Activated T-cell treated with anti-CD3 and anti-CD28 coated beads, Interleukin-2, amount 50 U/mL, for 4 hours (primary cell): ENCODE data around the gene CD58. TPM values are rescaled to one million over a fixed set of nuclear protein-coding genes. Genes with fewer than 3 reads are reported as not detected.

Source experiments
- ATAC-seq, 2 donors: fragments of 200-7000 bp; cut with Tn5 transposase; one replicate each; pipeline ENCODE4 v1.10.0; 2021
- DNase-seq: peaks from one replicate; pipeline ENCODE4 v3.0.0-alpha.2; 2020
- H3K27me3 Mint-ChIP-seq: one replicate; pipeline ENCODE4 v1.8.0; 2021; ENCODE audit warnings: low read depth, mixed read lengths
- H3K36me3 Mint-ChIP-seq: one replicate; pipeline ENCODE4 v1.8.0; 2022; ENCODE audit warnings: mixed read lengths; ENCODE audit not compliant: insufficient read depth
- H3K4me1 Mint-ChIP-seq: one replicate; pipeline ENCODE4 v1.8.0; 2021; ENCODE audit warnings: low read depth, mixed read lengths
- H3K4me3 Mint-ChIP-seq: one replicate; pipeline ENCODE4 v1.8.0; 2021; ENCODE audit warnings: mild to moderate bottlenecking, moderate library complexity, mixed read lengths
- H3K9me3 Mint-ChIP-seq: one replicate; pipeline ENCODE4 v1.8.0; 2021; ENCODE audit warnings: mixed read lengths
- total RNA-seq, 3 donors: library from RNA; stranded (reverse); gene quantifications; one replicate each; pipeline ENCODE4 v1.2.1, GENCODE V29; 2021

The CD58 gene
- total RNA-seq, 3 donors from 2014 or later, result 8.6 to 15.0 (median 9.4) TPM

DNA sequence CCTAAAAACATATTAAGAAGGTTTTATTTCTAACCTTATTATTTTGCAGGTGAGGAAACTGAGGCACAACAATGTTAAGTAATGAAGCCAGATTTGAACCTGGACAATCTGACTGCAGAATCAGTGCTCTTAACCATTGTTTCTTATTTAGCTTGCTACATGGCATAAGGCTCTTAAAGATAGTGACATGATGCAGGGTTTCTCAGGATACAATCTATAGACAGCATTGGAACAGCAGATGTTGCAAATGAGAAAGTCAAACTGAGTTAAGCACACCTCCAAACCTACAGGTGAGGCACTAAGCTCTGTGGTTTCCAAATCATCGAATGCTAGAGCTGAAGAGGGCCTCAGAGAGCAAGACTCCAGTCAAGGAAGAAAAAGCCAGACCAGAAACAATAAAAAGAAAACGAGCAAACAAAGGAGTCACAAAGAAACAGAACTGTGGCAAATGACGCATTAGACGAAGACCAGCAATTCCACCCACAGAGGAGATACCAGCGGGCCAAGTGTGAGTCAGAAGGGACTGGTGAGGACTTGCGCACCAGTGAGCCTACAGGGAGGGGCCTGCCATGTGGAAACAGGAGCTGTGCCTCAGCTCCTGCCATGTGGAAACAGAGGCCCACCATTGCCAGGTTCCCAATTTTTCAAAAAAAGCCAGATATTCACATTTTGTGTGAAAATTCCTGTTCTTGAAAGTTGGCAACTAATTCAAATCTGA, 14.4 kb downstream of the CD58 start:
- Mint-ChIP-seq H3K4me3 (no peak overlapping the region), H3K27me3 (no peaks in the 10 kb centered on the region), H3K9me3 (no peaks in the 10 kb centered on the region), H3K4me1 (peaks cover 80% of the 10 kb centered on the region), H3K36me3 (peaks cover 8% of the 10 kb centered on the region)
- DNase-seq (peak; percentile 64), ATAC-seq (peak; percentile 92 to 94)

DNA sequence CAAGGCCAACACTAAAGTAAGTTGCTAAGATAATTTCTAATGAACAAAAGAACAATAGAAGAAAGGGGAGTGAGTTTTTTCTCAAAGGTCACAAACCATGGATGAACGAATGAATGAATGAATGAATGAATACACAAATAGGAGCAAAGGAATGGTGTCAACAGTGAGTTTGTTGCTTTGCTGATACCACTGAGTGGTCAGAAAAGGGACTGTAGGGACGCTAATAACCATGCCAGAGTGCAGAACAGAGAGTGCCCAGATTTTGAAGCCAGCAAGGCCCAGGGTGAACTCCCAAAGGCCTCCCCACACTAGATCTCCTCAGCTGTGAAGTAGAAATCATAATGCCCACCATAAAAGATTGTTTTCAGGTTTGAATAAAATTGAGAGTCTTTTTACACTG, 15.9 kb downstream of the CD58 start:
- DNase-seq, result no peak
- H3K4me1 Mint-ChIP-seq, result peaks cover 81% of the 10 kb centered on the region
- ATAC-seq, result no peak
- peaks cover 14% of the 10 kb centered on the region for H3K36me3 Mint-ChIP-seq
- no peak overlapping the region for H3K4me3 Mint-ChIP-seq
- H3K27me3 Mint-ChIP-seq, result no peaks in the 10 kb centered on the region
- H3K9me3 Mint-ChIP-seq, result no peaks in the 10 kb centered on the region

DNA sequence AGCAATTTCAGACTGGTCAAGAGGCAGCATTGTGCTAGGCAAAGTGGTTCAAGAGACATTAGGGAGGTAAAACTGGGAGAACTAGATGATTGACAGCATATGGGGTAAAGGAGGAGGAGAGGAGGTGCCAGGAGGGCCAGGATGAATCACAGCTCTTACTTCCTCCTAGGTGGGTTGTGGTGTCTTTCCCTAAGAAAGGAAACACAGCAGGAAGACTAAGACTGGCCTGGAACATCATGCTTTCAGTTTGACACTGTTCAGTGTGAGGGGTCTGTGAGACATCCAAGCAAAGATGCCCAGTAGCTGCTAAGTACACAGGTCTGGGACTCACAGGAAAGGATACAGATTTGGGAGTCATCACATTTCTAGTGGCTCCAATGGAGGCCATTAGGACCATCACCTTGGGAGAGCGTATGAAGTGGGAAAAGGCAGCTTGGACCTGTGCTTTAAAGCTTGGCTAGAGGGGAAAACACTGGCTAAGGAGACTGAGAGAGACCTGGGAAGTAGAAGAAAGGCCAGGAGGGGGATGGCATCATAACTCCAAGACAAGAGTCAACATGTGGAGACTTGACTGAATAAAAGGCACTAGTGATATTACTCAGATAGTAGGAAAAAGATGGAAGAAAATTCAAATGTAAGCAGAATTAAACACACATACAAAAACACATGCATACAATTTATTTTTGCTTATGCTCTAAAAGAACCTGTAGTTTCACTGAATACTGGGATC, 17.3 kb downstream of the CD58 start:
- Mint-ChIP-seq H3K9me3 (no peaks in the 10 kb centered on the region), H3K4me3 (no peak overlapping the region), H3K27me3 (no peaks in the 10 kb centered on the region), H3K36me3 (peaks cover 17% of the 10 kb centered on the region), H3K4me1 (peaks cover 77% of the 10 kb centered on the region)
- ATAC-seq, result no peak
- no peak for DNase-seq

DNA sequence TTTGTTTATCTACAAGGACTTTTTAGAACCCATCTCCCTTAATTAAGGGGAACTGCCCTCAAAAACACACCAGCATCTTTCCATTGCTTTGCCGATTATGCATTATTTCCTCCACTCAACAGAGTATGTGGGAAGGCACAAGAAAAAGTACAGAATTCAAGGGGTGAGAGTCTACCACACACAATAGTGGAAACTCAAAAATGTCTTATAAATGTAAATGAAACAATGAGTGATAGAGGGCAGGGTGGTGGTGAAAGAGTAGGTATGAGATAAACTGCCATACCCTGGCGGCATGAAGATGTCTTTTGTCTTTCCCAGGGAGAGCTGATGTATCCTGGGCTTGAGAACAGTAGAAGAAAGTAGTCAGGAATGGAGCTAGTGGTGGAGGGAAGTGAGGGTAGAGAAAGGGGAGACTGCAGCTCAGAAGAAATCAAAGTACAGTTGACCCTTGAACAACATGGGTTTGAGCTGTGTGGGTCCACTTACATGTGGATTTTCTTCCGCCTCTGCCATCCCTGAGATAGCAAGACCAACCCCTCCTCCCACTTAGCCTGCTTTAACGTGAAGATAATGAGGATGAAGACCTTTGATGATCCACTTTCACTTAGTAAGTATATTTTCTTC, 24.4 kb downstream of the CD58 start:
- DNase-seq (no peak), ATAC-seq (peak; percentile 30 to 55)
- H3K9me3 Mint-ChIP-seq, result no peaks in the 10 kb centered on the region
- no peaks in the 10 kb centered on the region for H3K27me3 Mint-ChIP-seq
- peak overlapping the region; percentile 77 for H3K4me3 Mint-ChIP-seq
- H3K4me1 Mint-ChIP-seq, result peaks cover 69% of the 10 kb centered on the region
- peaks cover 42% of the 10 kb centered on the region for H3K36me3 Mint-ChIP-seq

DNA sequence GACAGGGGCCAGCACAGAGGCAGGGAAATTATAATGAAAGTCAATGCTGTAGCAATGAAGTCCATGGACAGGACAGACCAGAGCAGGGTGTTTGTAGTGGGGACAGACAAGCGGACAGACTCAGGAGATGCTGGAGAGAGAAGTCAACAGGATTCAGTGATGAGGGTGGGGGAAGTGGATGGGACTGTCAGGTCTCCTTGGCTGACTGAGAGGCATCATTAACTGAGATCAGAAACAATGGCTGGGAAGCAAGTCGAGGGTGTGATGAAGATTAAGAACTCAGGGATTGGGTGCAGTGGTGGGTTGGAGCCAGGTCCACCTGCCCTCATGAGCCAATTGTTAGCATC, 25.5 kb downstream of the CD58 start:
- DNase-seq, result no peak
- no peak for ATAC-seq
- Mint-ChIP-seq H3K4me1 (peaks cover 64% of the 10 kb centered on the region), H3K9me3 (no peaks in the 10 kb centered on the region), H3K36me3 (peaks cover 42% of the 10 kb centered on the region), H3K27me3 (no peaks in the 10 kb centered on the region), H3K4me3 (peak overlapping the region; percentile 71)

DNA sequence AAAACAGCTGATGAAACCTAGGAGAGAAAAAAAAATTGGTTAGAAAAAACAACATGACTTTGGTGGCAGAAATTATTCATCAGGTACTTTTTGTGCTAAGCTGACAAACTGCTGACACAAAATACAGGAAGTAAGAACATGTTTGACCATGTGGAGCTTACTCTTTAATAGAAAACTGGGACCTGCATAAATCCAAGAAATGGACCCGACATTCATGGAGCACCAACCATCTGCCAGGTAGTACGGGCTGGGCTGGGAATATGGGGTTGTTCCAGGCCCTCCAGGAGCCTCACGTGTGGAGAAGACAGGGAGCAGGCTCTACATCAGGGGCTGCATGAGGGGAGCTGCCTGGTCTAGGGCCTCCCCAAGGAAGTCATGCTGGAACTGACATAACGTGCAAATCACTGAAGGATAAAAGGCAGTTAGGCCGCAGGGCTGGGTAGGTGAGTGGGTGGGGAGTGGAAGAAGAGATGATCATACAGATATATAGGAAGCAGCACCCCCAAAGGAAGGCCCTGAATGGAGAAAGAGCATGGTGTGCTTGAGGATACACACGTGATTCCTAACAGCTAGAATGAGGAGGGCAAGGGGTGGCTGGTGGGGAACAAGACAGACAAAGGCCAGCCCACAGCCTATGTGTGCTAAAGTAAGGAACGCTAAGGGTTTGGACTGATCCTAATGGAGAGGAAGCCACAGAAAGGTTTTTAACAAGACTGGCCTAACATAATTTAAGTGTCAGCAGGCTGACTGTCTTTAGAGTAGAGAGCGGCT, 26.1 kb downstream of the CD58 start:
- Mint-ChIP-seq H3K4me1 (peaks cover 67% of the 10 kb centered on the region), H3K27me3 (no peaks in the 10 kb centered on the region), H3K4me3 (peak overlapping the region; percentile 71), H3K36me3 (peaks cover 42% of the 10 kb centered on the region), H3K9me3 (no peaks in the 10 kb centered on the region)
- DNase-seq (no peak), ATAC-seq (peak; percentile 42 to 54)

DNA sequence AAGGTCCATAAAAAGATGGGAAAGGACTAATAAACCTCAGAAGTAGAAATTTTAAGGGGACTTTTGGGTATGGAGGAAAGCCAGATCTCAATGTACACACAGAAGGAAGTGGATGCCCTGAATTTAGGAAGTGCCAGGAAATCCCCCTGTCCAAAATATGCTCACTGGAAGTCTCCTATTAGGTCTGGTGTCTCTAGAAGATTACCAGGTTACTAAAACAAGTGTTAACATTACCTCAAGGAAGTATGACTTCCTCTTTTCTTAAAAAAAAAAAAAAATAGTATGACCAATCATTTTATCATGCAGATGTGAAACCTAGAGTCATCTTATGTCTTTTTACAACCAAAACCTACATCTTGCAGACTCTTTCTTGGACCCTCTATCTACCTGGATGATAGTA, 30.7 kb downstream of the CD58 start:
- DNase-seq (no peak), ATAC-seq (peak in 1 of 2 donors; percentile 18)
- Mint-ChIP-seq H3K9me3 (no peaks in the 10 kb centered on the region), H3K27me3 (no peaks in the 10 kb centered on the region), H3K4me3 (no peak overlapping the region), H3K36me3 (peaks cover 32% of the 10 kb centered on the region), H3K4me1 (peaks cover 64% of the 10 kb centered on the region)

DNA sequence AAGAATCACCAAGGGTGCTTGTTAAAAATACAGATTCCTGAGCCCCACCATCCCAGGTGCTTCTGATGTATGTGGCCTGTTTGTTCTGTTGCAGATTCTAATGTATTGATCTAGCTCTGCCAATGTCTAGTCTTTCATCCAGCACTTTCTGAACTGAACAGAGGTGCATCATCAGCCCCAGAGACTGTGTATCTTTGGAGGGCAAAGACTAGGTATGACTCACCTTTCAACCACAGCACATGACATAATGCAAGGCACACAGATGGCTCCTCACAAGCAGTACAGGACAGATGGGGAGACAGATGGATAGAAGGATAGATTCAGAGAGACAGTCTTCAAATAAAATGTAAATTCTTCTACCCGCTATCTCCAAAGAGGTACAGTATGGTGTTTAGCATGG, 32.3 kb downstream of the CD58 start:
- H3K4me1 Mint-ChIP-seq, result peaks cover 52% of the 10 kb centered on the region
- DNase-seq, result peak; percentile 25
- peaks cover 39% of the 10 kb centered on the region for H3K36me3 Mint-ChIP-seq
- no peaks in the 10 kb centered on the region for H3K9me3 Mint-ChIP-seq
- H3K27me3 Mint-ChIP-seq, result no peaks in the 10 kb centered on the region
- ATAC-seq, result peak; percentile 98 to 99
- H3K4me3 Mint-ChIP-seq, result no peak overlapping the region

DNA sequence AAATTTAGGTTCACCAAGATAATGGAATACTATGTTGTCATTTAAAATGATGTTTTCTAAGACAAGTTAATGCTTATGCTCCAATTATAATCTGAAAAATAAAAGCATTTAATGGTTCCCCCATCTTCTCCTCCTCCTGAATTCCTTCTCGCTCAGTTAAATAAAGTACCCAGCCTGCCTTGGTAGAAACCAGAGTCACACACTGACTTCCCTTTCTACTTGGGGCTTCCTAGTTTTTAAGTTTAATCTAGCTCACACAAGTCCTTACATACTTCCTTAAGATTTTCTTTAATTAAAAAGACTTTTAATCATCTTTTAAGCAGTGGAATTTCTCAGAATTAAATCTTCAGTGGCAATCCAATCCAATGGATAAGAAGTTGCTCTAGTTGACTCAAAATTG, 32.9 kb downstream of the CD58 start:
- Mint-ChIP-seq H3K9me3 (no peaks in the 10 kb centered on the region), H3K36me3 (peaks cover 39% of the 10 kb centered on the region), H3K27me3 (no peaks in the 10 kb centered on the region), H3K4me1 (peaks cover 51% of the 10 kb centered on the region), H3K4me3 (no peak overlapping the region)
- DNase-seq (no peak), ATAC-seq (no peak)

DNA sequence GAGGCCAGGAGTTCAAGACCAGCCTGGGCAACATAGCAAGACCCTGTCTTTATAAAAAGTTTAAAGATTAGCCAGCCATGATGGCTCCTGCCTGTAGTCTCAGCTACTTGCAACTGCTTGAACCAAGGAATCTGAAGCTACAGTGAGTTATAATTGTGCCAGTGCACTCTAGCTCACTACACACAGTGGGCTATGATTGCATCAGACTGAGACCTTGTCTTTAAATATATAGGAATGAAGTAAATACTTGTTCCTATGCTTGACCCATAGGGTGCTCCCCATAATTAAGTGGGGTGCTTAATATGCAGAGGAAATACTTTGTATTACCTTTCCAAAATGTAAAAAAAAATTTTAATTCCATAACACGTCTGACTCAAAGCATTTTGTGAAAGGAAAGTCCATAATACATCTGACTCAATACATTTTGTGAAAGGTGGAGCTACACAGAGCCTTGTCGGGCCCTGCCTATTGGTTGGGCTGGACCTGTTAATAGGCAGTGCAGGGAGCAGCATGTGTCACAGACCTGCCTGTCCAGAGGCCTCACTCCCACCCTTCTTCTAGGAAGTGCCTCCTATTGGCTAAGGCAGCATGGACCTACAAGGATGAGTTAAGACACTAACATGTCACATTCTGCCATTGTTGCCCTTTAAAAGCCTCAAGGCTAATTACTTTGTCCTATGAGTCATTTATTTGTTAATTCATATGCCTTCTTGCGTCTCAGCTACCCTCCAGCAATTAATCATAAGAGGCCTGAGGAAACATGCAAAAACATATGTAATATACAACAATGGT, 33.6 kb downstream of the CD58 start:
- H3K36me3 Mint-ChIP-seq, result peaks cover 33% of the 10 kb centered on the region
- DNase-seq (no peak), ATAC-seq (no peak)
- H3K9me3 Mint-ChIP-seq, result no peaks in the 10 kb centered on the region
- peaks cover 48% of the 10 kb centered on the region for H3K4me1 Mint-ChIP-seq
- no peak overlapping the region for H3K4me3 Mint-ChIP-seq
- H3K27me3 Mint-ChIP-seq, result no peaks in the 10 kb centered on the region

DNA sequence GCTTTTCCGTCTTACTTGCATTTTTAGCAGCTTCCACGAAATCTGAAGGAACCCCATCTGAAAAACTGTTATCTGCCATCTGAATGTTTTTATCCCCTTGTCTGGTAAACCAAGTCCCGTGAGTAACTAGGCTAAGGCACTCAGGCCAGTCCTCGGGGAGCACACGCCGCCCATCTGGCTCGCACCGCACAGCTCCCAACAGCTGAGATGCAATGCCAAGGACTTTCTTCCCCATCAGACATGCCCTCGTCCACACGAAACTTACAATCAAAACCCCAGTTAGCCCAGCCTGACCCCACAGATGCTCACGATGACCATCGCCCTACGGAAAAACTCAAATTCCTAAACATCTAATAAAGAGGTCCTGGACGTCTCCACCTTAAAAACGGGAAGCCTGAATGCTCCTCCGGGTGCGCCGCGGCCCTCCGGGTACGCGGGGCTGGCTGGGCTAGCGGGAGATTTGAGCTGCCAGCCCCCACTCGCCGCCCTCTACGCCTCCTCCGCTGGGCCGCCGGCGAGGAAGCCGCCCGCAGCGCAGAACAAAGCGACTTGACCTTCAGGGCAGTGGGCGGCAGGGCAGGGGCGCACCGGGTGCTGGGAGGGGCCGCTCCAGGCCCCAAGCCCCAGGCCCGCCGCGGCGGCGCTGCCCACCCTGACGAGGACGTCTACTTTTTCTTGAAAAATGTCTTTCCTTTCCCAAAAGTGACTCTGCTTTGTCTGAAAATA, 36.6 kb downstream of the CD58 start:
- Mint-ChIP-seq H3K36me3 (peaks cover 28% of the 10 kb centered on the region), H3K9me3 (no peaks in the 10 kb centered on the region), H3K4me1 (peaks cover 27% of the 10 kb centered on the region), H3K27me3 (no peaks in the 10 kb centered on the region), H3K4me3 (no peak overlapping the region)
- DNase-seq (no peak), ATAC-seq (no peak)

DNA sequence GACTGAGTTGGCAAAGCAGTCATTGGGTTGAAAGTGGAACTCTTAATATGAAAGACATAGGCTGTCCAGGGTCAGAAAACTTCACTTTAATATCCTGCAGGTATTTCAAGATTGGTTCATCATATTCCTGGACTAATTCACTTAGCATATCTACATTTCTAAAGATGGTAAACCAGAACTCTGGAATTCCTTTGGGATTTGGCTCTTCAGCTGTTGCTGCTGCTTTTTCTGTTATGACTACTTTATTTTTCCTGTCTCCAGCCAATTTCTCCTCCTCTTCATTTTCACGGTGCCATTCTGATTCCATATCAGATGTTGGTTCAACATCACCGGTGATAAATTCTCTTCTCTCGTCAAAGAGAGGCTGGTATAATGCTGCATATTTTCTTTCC, 37.4 kb downstream of the CD58 start:
- Mint-ChIP-seq H3K4me3 (no peak overlapping the region), H3K36me3 (peaks cover 34% of the 10 kb centered on the region), H3K9me3 (no peaks in the 10 kb centered on the region), H3K4me1 (peaks cover 19% of the 10 kb centered on the region), H3K27me3 (no peaks in the 10 kb centered on the region)
- ATAC-seq (no peak), DNase-seq (no peak)

DNA sequence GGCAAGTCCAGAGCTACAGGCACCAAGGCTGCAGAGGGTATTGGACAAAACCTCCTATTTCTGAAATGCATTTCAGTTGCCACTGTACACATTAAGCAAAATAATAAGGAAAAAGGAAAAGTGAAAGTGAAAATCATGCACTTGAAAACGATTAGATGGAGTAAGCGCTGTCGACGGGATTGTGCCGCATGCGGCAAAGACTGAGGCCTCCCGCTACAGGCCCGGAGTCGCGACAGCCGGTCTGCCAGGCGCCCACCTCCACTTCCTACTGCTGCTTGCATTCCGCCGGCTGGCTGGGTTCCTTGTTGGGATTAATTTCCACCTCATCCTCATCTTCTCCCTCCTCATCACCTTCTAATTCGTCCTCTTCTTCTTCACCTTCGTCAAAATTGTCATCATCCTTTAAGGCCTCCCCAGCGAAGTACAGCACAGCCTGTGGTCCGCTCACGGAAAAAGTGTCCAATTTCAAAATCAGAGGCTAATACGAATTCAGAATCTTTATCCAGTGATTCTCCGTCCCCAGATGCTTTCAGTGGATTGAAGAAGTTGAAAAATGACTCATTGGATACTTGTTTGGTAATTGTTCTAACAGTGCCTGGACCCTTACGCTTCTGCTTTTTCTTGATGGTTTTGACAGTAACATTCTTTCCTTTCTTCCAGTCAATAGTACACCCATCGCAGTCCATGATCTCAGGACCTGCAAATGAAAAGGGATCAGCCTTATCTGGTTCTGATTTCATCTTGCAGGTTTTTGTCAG, 38.0 kb downstream of the CD58 start:
- ATAC-seq (no peak), DNase-seq (no peak)
- H3K36me3 Mint-ChIP-seq, result peaks cover 38% of the 10 kb centered on the region
- H3K9me3 Mint-ChIP-seq, result no peaks in the 10 kb centered on the region
- H3K4me3 Mint-ChIP-seq, result no peak overlapping the region
- H3K27me3 Mint-ChIP-seq, result no peaks in the 10 kb centered on the region
- H3K4me1 Mint-ChIP-seq, result peaks cover 14% of the 10 kb centered on the region
